ENCODE results near the gene CLDN6.
A peak's percentile ranks its signal among the peaks of the same experiment; 100 is the strongest.

Gene CLDN6

GRCh38 chr16:3027489-3027795, 9.5 kb upstream of the CLDN6 start:
- Mint-ChIP-seq H3K4me3 (no peak overlapping the region), H3K36me3 (peaks cover 20 to 21% of the 10 kb centered on the region in 2 donors), H3K27ac (no peak overlapping the region), H3K27me3 (peaks cover 37 to 45% of the 10 kb centered on the region in 2 donors), H3K4me1 (peaks cover 30 to 69% of the 10 kb centered on the region in 2 donors), H3K9me3 (no peaks in the 10 kb centered on the region)
- ATAC-seq (replicated peaks) (no peak), DNase-seq (no peak)

GRCh38 chr16:3026609-3027488, 8.9 kb upstream of the CLDN6 start:
- ATAC-seq (replicated peaks) (no peak), DNase-seq (no peak)
- H3K4me1 Mint-ChIP-seq = peaks cover 36 to 75% of the 10 kb centered on the region in 2 donors
- H3K4me3 Mint-ChIP-seq = no peak overlapping the region
- peaks cover 33 to 39% of the 10 kb centered on the region in 2 donors for H3K27me3 Mint-ChIP-seq
- H3K9me3 Mint-ChIP-seq = no peaks in the 10 kb centered on the region
- no peak overlapping the region for H3K27ac Mint-ChIP-seq
- H3K36me3 Mint-ChIP-seq = peaks cover 20 to 21% of the 10 kb centered on the region in 2 donors

- Mint-ChIP-seq H3K36me3 (peaks cover 20 to 21% of the 10 kb centered on the region in 2 donors), H3K4me1 (peaks cover 42 to 83% of the 10 kb centered on the region in 2 donors), H3K27me3 (peaks cover 26 to 30% of the 10 kb centered on the region in 2 donors), H3K9me3 (no peaks in the 10 kb centered on the region), H3K27ac (no peak overlapping the region), H3K4me3 (no peak overlapping the region)
- ATAC-seq (replicated peaks) = no peak
- DNase-seq = no peak
These were observed 8.0 kb upstream of the CLDN6 start for GRCh38 chr16:3026003-3026378.

- DNase-seq (no peak), ATAC-seq (replicated peaks) (no peak)
- H3K36me3 Mint-ChIP-seq = peaks cover 20 to 21% of the 10 kb centered on the region in 2 donors
- H3K4me1 Mint-ChIP-seq = peaks cover 46 to 85% of the 10 kb centered on the region in 2 donors
- peak overlapping the region in 1 of 2 donors; percentile 25 for H3K4me3 Mint-ChIP-seq
- peaks cover 20 to 23% of the 10 kb centered on the region in 2 donors for H3K27me3 Mint-ChIP-seq
- no peaks in the 10 kb centered on the region for H3K9me3 Mint-ChIP-seq
- H3K27ac Mint-ChIP-seq = no peak overlapping the region
These were observed 7.3 kb upstream of the CLDN6 start for GRCh38 chr16:3025032-3026002.

GRCh38 chr16:3023669-3024478, 5.9 kb upstream of the CLDN6 start, which contains the start of the genes HCFC1R1 and THOC6:
Gene HCFC1R1 (minus strand): TSS chr16:3023942. CDS start chr16:3023941, 1 bp downstream.
Gene THOC6 (plus strand): TSS chr16:3024035. CDS start chr16:3024327, 292 bp downstream.
- Mint-ChIP-seq H3K4me3 (peak within 1 kb of the TSS; percentile 77 to 81), H3K36me3 (peaks cover 20 to 21% of the 10 kb centered on the region in 2 donors), H3K27ac (peak within 1 kb of the TSS; percentile 96), H3K9me3 (no peaks in the 10 kb centered on the region), H3K4me1 (peaks cover 43 to 81% of the 10 kb centered on the region in 2 donors), H3K27me3 (peaks cover 7 to 11% of the 10 kb centered on the region in 2 donors)
- DNase-seq (peak; percentile 94), ATAC-seq (replicated peaks) (peak; percentile 80 to 84)

- Mint-ChIP-seq H3K4me1 (peaks cover 41 to 80% of the 10 kb centered on the region in 2 donors), H3K36me3 (peaks cover 20 to 21% of the 10 kb centered on the region in 2 donors), H3K27ac (peak overlapping the region; percentile 96), H3K27me3 (peaks cover 3 to 11% of the 10 kb centered on the region in 2 donors), H3K9me3 (no peaks in the 10 kb centered on the region), H3K4me3 (peak overlapping the region; percentile 77 to 81)
- no peak for ATAC-seq (replicated peaks)
- DNase-seq = no peak
These were observed 5.4 kb upstream of the CLDN6 start for GRCh38 chr16:3023415-3023668.

GRCh38 chr16:3022684-3023414, 4.9 kb upstream of the CLDN6 start:
- peak; percentile 68 for DNase-seq
- H3K4me3 Mint-ChIP-seq = peak overlapping the region; percentile 77 to 81
- no peaks in the 10 kb centered on the region for H3K9me3 Mint-ChIP-seq
- H3K27ac Mint-ChIP-seq = peak overlapping the region; percentile 96
- H3K36me3 Mint-ChIP-seq = peaks cover 18 to 21% of the 10 kb centered on the region in 2 donors
- peak; percentile 29 to 41 for ATAC-seq (replicated peaks)
- H3K4me1 Mint-ChIP-seq = peaks cover 41 to 80% of the 10 kb centered on the region in 2 donors
- peaks cover 0 to 12% of the 10 kb centered on the region in 2 donors for H3K27me3 Mint-ChIP-seq

- ATAC-seq (replicated peaks) (peak; percentile 22 to 37), DNase-seq (peak; percentile 63)
- Mint-ChIP-seq H3K27ac (peak overlapping the region; percentile 96), H3K36me3 (peaks cover 16 to 20% of the 10 kb centered on the region in 2 donors), H3K4me1 (peaks cover 41 to 80% of the 10 kb centered on the region in 2 donors), H3K4me3 (peak overlapping the region; percentile 77 to 81), H3K27me3 (peaks cover 1 to 16% of the 10 kb centered on the region in 2 donors), H3K9me3 (no peaks in the 10 kb centered on the region)
These were observed 4.3 kb upstream of the CLDN6 start for GRCh38 chr16:3022208-3022683.

GRCh38 chr16:3021449-3022207, 3.6 kb upstream of the CLDN6 start:
- peak overlapping the region; percentile 96 for H3K27ac Mint-ChIP-seq
- H3K4me3 Mint-ChIP-seq = peak overlapping the region; percentile 77 to 81
- peaks cover 10 to 13% of the 10 kb centered on the region in 2 donors for H3K36me3 Mint-ChIP-seq
- no peaks in the 10 kb centered on the region for H3K9me3 Mint-ChIP-seq
- ATAC-seq (replicated peaks) (peak; percentile 24 to 39), DNase-seq (peak; percentile 61)
- peaks cover 41 to 80% of the 10 kb centered on the region in 2 donors for H3K4me1 Mint-ChIP-seq
- peaks cover 6 to 22% of the 10 kb centered on the region in 2 donors for H3K27me3 Mint-ChIP-seq

- H3K27me3 Mint-ChIP-seq = peaks cover 9 to 22% of the 10 kb centered on the region in 2 donors
- DNase-seq (no peak), ATAC-seq (replicated peaks) (no peak)
- peaks cover 41 to 72% of the 10 kb centered on the region in 2 donors for H3K4me1 Mint-ChIP-seq
- H3K9me3 Mint-ChIP-seq = no peaks in the 10 kb centered on the region
- peak overlapping the region; percentile 77 to 90 for H3K4me3 Mint-ChIP-seq
- H3K36me3 Mint-ChIP-seq = peaks cover 2 to 5% of the 10 kb centered on the region in 2 donors
- H3K27ac Mint-ChIP-seq = peak overlapping the region; percentile 96
These were observed 2.8 kb upstream of the CLDN6 start for GRCh38 chr16:3020604-3021448.

- Mint-ChIP-seq H3K27ac (peak within 1 kb of the TSS; percentile 96), H3K27me3 (peaks cover 9 to 22% of the 10 kb centered on the region in 2 donors), H3K9me3 (no peaks in the 10 kb centered on the region), H3K36me3 (peaks cover 0 to under 1% of the 10 kb centered on the region in 2 donors), H3K4me3 (peak within 1 kb of the TSS; percentile 77 to 90), H3K4me1 (peaks cover 39 to 66% of the 10 kb centered on the region in 2 donors)
- DNase-seq = peak; percentile 57
- ATAC-seq (replicated peaks) = peak; percentile 9 to 17
These were observed 2.2 kb upstream of the CLDN6 start, which contains the start of gene TNFRSF12A for GRCh38 chr16:3020247-3020603. Gene TNFRSF12A (plus strand): TSS chr16:3020368. CDS start chr16:3020398, 30 bp downstream.

Data from stimulated activated naive B cell treated with anti-CD40 and anti-IgM and Interleukin-4, amounts not matched to agents 10 μg/mL and 1 μg/mL and 100 μg/mL, for 72 hours (primary cell).